GM12878 (cell line): ENCODE data around the gene CCDC107. TPM values are rescaled to one million over a fixed set of nuclear protein-coding genes. Genes with fewer than 3 reads are reported as not detected.

ENCODE experiments used
- ASH2L ChIP-seq: fragments of 300-600, 200-600 bp; sonication (generic); IDR thresholded peaks from 2 replicates; pipeline ENCODE4 v1.6.1; 2017; ENCODE audit warnings: low read depth, mild to moderate bottlenecking, borderline replicate concordance
- BCL11A ChIP-seq: IDR thresholded peaks from 2 replicates; pipeline ENCODE4 v1.6.1; 2011; ENCODE audit warnings: low read depth, low read length
- CBX5 ChIP-seq: sonication (generic); IDR thresholded peaks from 2 replicates; pipeline ENCODE4 v1.6.1; 2016; ENCODE audit warnings: low read depth, moderate library complexity, mild to moderate bottlenecking, inconsistent platforms
- ESRRA ChIP-seq: IDR thresholded peaks from 2 replicates; pipeline ENCODE4 v1.6.1; 2012; ENCODE audit warnings: mild to moderate bottlenecking, low read length, improper control_type of control experiment
- ETV6 ChIP-seq, 2 experiments: fragments of 450-650 bp in 1 of 2; IDR thresholded peaks in 1 of 2; conservative IDR thresholded peaks in 1 of 2; 2 replicates each; pipeline ENCODE4 v1.6.1; 2014; ENCODE audit warnings: antibody characterized with exemption in 1 of 2, borderline replicate concordance in 1 of 2, low read depth in 1 of 2, mild to moderate bottlenecking in 1 of 2, moderate library complexity in 1 of 2
- FOS ChIP-seq: IDR thresholded peaks from 3 replicates; pipeline ENCODE4 v1.6.1; 2011; ENCODE audit warnings: borderline replicate concordance; ENCODE audit not compliant: insufficient read length; ENCODE audit errors: extremely low read depth
- IKZF1 ChIP-seq: fragments of 450-650 bp; conservative IDR thresholded peaks from 2 replicates; pipeline ENCODE4 v1.6.1; 2017; ENCODE audit warnings: antibody characterized with exemption, mild to moderate bottlenecking
- LARP7 ChIP-seq: fragments of 450-650 bp; IDR thresholded peaks from 2 replicates; pipeline ENCODE4 v1.6.1; 2017; ENCODE audit warnings: mild to moderate bottlenecking
- NBN ChIP-seq: fragments of 450-650 bp; IDR thresholded peaks from 2 replicates; pipeline ENCODE4 v1.6.1; 2016
- PAX8 ChIP-seq: fragments of 450-650 bp; IDR thresholded peaks from 2 replicates; pipeline ENCODE4 v1.6.1; 2017; ENCODE audit warnings: mild to moderate bottlenecking, moderate library complexity
- SIX5 ChIP-seq: IDR thresholded peaks from 2 replicates; pipeline ENCODE4 v1.6.1; 2011; ENCODE audit warnings: mild to moderate bottlenecking, low read depth, low read length, moderate library complexity; ENCODE audit not compliant: severe bottlenecking
- TBL1XR1 ChIP-seq: IDR thresholded peaks from 2 replicates; pipeline ENCODE4 v1.6.1; 2012; ENCODE audit warnings: low read depth, low read length, improper control_type of control experiment
- TCF3 ChIP-seq: IDR thresholded peaks from 2 replicates; pipeline ENCODE4 v1.6.1; 2012; ENCODE audit warnings: low read depth, mild to moderate bottlenecking, low read length, borderline replicate concordance; ENCODE audit not compliant: insufficient read depth
- polyA plus RNA-seq, 11 experiments: library from polyadenylated mRNA; depleted of rRNA in 4 of 11; unstranded in 6 of 11; stranded (reverse) in 5 of 11; fragments of >200 nt; fragmentation: Nextera tagmentation in 4 of 11; fragmentation: Illumina TruSeq in 1 of 11; extraction: Ambion mirVana in 4 of 11; extraction: Trizol in 1 of 11; gene quantifications; 1 replicate in 1 of 11; 2 replicates in 10 of 11; pipeline versions ENCODE4 v1.2.1 to v1.2.3, GENCODE V29; 2011 to 2016; ENCODE audit warnings: inconsistent platforms in 2 of 11, missing spikeins in 2 of 11, low read depth in 1 of 11
- total RNA-seq, 4 experiments: library from RNA; depleted of rRNA in 3 of 4; stranded (reverse); fragments of >200 nt in 3 of 4; fragmentation: Illumina TruSeq in 1 of 4; extraction: Trizol in 1 of 4; gene quantifications; 2 replicates each; pipeline versions ENCODE4 v1.2.1 to v1.2.3, GENCODE V29; 2013 to 2021
- TF ChIP-seq, protein P1 (sequence below): fragments of 450-650 bp; IDR thresholded peaks from 2 replicates; pipeline ENCODE4 v1.6.1; 2017; ENCODE audit warnings: mild to moderate bottlenecking, low read depth, inconsistent platforms; ENCODE audit not compliant: poor library complexity, severe bottlenecking
- TF ChIP-seq, protein P2 (sequence below): fragments of 450-650 bp; IDR thresholded peaks from 2 replicates; pipeline ENCODE4 v1.6.1; 2017; ENCODE audit warnings: mild to moderate bottlenecking, moderate library complexity
- TF ChIP-seq, protein P3 (sequence below): fragments of 450-650 bp; IDR thresholded peaks from 2 replicates; pipeline ENCODE4 v1.6.1; 2017; ENCODE audit warnings: mild to moderate bottlenecking
- TF ChIP-seq, protein P4 (sequence below): fragments of 450-650 bp; IDR thresholded peaks from 2 replicates; pipeline ENCODE4 v1.6.1; 2017; ENCODE audit warnings: low read depth, mild to moderate bottlenecking, moderate library complexity

CCDC107 gene
- total and polyA plus RNA-seq, 10 of the 15 experiments (the other 5 are each of a cell fraction or from before 2014, with no cell fraction given) = 0.19 to 18.3 (median 10.6) TPM

DNA sequence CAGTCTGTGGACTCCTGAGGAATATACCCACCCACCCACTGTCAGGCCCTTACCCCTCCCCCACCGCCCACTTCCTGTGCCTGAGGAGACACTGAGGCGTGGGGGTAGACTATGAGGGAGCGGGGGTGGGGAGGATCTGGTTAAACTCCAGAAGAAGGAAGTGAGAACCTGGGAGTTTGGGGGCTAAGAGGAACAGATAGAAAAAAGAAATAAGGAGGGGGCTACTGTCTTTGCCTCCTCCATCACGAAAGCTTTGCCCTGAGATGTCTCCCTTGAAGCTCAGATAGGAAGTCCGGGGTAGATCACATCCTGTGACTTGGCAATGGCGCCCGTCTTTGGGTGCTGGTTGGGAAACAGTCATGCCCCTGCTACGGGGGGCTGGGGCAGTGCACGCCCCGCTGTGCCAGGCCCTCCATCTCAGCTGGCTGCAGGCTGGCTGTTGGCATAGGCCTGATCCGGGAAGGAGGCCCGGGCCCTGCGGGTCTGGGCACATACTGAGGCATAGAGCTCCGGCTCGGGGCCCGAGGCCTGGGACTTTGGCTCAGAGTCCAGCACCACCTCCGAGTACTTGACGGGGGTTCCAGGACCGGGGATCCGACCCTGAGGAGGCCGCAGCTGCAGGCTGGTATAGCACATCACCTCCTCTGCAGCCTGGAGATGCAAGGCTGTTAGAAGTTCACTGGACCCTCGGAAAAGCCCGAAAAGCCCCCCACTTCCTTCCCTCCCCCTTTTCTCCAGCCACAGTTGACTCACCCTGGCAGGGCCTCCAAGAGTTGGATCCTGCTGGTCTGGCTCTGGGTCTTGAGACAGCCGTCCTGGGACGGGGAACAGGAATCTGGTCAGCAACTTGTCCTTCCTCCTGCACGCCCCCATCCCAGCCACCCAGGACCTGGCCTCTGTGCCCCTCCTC, 8.4 kb upstream of the CCDC107 start (continued):
- no peak for TF ChIP-seq SIX5
- TF ChIP-seq PAX8 = no peak
- peak; percentile 45; the same call in 1 of the 2 replicates for TF ChIP-seq IKZF1
- no peak for TF ChIP-seq BCL11A
- no peak for TF ChIP-seq ASH2L
- TF ChIP-seq, protein P1, sequence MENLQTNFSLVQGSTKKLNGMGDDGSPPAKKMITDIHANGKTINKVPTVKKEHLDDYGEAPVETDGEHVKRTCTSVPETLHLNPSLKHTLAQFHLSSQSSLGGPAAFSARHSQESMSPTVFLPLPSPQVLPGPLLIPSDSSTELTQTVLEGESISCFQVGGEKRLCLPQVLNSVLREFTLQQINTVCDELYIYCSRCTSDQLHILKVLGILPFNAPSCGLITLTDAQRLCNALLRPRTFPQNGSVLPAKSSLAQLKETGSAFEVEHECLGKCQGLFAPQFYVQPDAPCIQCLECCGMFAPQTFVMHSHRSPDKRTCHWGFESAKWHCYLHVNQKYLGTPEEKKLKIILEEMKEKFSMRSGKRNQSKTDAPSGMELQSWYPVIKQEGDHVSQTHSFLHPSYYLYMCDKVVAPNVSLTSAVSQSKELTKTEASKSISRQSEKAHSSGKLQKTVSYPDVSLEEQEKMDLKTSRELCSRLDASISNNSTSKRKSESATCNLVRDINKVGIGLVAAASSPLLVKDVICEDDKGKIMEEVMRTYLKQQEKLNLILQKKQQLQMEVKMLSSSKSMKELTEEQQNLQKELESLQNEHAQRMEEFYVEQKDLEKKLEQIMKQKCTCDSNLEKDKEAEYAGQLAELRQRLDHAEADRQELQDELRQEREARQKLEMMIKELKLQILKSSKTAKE = peak; percentile 23
- TF ChIP-seq, protein P2, sequence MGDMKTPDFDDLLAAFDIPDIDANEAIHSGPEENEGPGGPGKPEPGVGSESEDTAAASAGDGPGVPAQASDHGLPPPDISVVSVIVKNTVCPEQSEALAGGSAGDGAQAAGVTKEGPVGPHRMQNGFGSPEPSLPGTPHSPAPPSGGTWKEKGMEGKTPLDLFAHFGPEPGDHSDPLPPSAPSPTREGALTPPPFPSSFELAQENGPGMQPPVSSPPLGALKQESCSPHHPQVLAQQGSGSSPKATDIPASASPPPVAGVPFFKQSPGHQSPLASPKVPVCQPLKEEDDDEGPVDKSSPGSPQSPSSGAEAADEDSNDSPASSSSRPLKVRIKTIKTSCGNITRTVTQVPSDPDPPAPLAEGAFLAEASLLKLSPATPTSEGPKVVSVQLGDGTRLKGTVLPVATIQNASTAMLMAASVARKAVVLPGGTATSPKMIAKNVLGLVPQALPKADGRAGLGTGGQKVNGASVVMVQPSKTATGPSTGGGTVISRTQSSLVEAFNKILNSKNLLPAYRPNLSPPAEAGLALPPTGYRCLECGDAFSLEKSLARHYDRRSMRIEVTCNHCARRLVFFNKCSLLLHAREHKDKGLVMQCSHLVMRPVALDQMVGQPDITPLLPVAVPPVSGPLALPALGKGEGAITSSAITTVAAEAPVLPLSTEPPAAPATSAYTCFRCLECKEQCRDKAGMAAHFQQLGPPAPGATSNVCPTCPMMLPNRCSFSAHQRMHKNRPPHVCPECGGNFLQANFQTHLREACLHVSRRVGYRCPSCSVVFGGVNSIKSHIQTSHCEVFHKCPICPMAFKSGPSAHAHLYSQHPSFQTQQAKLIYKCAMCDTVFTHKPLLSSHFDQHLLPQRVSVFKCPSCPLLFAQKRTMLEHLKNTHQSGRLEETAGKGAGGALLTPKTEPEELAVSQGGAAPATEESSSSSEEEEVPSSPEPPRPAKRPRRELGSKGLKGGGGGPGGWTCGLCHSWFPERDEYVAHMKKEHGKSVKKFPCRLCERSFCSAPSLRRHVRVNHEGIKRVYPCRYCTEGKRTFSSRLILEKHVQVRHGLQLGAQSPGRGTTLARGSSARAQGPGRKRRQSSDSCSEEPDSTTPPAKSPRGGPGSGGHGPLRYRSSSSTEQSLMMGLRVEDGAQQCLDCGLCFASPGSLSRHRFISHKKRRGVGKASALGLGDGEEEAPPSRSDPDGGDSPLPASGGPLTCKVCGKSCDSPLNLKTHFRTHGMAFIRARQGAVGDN = peak; percentile 86
- TF ChIP-seq LARP7 = no peak
- TF ChIP-seq FOS = no peak
- TF ChIP-seq ETV6 (conservative IDR thresholded peaks at IDR 0.05 in 1 of 2, IDR thresholded peaks at IDR 0.05 in 1 of 2; ENCODE audit: borderline replicate concordance in 1 of 2, low read depth in 1 of 2) = peak in 1 of 2 experiments; percentile 14; a peak in 1 of 4 replicates
- TF ChIP-seq ESRRA = no peak
- TF ChIP-seq, protein P3, sequence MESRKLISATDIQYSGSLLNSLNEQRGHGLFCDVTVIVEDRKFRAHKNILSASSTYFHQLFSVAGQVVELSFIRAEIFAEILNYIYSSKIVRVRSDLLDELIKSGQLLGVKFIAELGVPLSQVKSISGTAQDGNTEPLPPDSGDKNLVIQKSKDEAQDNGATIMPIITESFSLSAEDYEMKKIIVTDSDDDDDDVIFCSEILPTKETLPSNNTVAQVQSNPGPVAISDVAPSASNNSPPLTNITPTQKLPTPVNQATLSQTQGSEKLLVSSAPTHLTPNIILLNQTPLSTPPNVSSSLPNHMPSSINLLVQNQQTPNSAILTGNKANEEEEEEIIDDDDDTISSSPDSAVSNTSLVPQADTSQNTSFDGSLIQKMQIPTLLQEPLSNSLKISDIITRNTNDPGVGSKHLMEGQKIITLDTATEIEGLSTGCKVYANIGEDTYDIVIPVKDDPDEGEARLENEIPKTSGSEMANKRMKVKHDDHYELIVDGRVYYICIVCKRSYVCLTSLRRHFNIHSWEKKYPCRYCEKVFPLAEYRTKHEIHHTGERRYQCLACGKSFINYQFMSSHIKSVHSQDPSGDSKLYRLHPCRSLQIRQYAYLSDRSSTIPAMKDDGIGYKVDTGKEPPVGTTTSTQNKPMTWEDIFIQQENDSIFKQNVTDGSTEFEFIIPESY = no peak
- no peak for TF ChIP-seq TBL1XR1
- TF ChIP-seq NBN = 0 out of 2 replicates have a peak, but pooled peaks have one; percentile 31
- TF ChIP-seq, protein P4, sequence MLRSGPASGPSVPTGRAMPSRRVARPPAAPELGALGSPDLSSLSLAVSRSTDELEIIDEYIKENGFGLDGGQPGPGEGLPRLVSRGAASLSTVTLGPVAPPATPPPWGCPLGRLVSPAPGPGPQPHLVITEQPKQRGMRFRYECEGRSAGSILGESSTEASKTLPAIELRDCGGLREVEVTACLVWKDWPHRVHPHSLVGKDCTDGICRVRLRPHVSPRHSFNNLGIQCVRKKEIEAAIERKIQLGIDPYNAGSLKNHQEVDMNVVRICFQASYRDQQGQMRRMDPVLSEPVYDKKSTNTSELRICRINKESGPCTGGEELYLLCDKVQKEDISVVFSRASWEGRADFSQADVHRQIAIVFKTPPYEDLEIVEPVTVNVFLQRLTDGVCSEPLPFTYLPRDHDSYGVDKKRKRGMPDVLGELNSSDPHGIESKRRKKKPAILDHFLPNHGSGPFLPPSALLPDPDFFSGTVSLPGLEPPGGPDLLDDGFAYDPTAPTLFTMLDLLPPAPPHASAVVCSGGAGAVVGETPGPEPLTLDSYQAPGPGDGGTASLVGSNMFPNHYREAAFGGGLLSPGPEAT = peak; percentile 52; the same call in 1 of the 2 replicates
- no peak for TF ChIP-seq TCF3
- no peak for TF ChIP-seq CBX5
